Measurements from ENCODE around the gene SRMS. TPM values are rescaled to one million over a fixed set of nuclear protein-coding genes. Genes with fewer than 3 reads are reported as not detected.

SRMS gene
- total RNA-seq, 4 donors from 2014 or later: not detected

DNA sequence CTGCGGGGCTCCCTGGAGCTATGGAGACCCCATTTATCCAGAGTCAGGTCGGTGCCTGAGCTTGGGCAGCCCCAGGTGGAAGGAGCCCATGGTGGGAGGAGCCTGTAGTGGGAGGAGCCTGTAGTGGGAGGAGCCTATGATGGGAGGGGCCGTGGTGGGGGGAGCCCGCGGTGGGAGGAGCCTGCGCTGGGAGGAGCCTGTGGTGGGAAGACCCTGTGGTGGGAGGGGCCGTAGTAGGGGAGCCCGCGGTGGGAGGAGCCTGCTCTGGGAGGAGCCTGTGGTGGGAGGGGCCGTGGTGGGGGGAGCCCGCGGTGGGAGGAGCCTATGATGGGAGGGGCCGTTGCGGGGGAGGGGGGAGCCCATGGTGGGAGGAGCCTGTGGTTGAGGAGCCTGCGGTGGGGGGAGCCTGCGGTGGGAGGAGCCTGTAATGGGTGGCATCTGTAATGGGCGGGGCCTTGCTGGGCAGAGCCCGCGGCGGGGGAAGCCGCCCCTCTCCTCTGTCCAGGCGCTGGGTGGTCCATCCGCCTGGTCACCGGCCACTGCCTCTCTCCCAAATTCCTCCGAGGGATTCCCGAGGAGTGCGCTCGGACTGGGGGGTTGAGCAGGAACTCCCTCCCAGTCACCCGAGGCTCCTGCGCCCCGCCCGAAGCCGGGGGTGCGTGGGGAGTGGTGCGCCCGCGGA lies 5.8 kb upstream of the SRMS start:
- TF ChIP-seq, protein P1, sequence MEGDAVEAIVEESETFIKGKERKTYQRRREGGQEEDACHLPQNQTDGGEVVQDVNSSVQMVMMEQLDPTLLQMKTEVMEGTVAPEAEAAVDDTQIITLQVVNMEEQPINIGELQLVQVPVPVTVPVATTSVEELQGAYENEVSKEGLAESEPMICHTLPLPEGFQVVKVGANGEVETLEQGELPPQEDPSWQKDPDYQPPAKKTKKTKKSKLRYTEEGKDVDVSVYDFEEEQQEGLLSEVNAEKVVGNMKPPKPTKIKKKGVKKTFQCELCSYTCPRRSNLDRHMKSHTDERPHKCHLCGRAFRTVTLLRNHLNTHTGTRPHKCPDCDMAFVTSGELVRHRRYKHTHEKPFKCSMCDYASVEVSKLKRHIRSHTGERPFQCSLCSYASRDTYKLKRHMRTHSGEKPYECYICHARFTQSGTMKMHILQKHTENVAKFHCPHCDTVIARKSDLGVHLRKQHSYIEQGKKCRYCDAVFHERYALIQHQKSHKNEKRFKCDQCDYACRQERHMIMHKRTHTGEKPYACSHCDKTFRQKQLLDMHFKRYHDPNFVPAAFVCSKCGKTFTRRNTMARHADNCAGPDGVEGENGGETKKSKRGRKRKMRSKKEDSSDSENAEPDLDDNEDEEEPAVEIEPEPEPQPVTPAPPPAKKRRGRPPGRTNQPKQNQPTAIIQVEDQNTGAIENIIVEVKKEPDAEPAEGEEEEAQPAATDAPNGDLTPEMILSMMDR (IDR thresholded peaks at IDR 0.05): no peak
- peak in 1 of 2 donors; percentile 41 for TF ChIP-seq POLR2A (IDR thresholded peaks at IDR 0.05)
- Histone ChIP-seq H3K27ac (no peak overlapping the region), H3K4me3 (peak overlapping the region; percentile 28 to 36), H3K36me3 (no peaks in the 10 kb centered on the region), H3K27me3 (no peaks in the 10 kb centered on the region), H3K4me1 (peaks cover 0 to 8% of the 10 kb centered on the region in 2 donors), H3K9me3 (no peaks in the 10 kb centered on the region)
- intact Hi-C loops (cut with DNase I; ENCODE audit: low total_unique reads): no loop called here
- peak; percentile 75 to 84 for DNase-seq

DNA sequence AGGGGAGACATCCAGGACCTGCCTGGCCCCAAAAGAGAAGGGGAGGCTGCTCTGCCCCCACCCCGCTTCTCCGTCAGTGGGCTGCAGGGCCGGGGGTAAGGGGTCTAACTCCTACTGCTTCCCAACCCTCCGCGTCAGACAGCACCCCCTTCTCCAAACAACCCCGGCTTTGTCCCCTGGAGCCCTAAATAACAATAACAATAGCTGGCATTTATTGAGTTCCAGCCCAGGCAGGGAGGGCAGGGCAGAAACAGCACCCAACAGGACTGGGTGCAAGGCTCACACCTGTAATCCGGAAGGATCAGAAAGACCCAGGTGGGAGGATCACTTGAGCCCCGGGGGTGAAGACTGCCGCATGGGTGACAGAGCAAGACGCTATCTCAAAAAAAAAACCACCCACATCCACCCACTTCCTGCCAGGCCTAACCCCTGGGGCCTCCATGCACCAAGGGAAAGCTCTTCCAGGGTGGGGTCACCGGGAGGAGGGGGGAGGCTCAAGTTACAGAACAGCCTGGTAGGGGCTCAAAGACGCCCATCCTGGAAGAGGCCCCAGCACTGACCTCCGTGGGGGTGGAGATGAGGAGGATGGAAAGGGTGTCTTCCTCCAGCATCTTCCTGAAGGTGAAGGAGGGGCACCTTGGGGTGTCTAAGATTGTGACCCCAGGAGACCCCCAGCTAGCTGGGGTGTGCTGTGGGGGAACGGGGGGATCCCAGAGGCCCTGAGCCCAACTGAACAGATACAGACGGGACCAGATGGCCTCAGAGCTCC lies 5.1 kb upstream of the SRMS start:
- Histone ChIP-seq H3K4me1 (peaks cover 0 to 8% of the 10 kb centered on the region in 2 donors), H3K27me3 (no peaks in the 10 kb centered on the region), H3K27ac (no peak overlapping the region), H3K4me3 (no peak overlapping the region), H3K9me3 (no peaks in the 10 kb centered on the region), H3K36me3 (no peaks in the 10 kb centered on the region)
- DNase-seq: no peak
- TF ChIP-seq, protein P1 (IDR thresholded peaks at IDR 0.05): no peak
- TF ChIP-seq POLR2A (IDR thresholded peaks at IDR 0.05): no peak
- intact Hi-C loops (cut with DNase I; ENCODE audit: low total_unique reads): no loop called here

DNA sequence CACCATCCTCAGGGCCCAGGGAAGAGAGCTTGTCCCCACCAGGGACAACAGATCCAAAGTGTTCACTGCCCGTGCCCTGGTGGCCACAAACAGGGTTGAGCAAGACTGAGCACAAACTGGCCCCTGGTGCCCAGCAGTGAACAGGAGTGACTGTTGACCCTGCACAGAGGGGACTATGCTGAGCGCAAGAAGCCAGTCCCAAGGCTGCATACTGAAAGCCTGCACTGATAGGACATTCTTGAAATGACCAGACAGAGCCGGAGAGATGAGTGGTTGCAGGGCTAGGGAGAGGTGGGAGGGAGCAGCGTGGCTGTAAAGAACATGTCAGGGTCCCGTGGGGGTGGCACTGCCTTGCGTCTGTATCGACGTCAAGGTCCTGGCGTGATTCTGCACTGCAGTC lies 3.5 kb upstream of the SRMS start:
- H3K36me3 ChIP-seq: no peaks in the 10 kb centered on the region
- no peaks in the 10 kb centered on the region for H3K27me3 ChIP-seq
- TF ChIP-seq POLR2A (IDR thresholded peaks at IDR 0.05): no peak
- TF ChIP-seq, protein P1 (IDR thresholded peaks at IDR 0.05): no peak
- peaks cover 0 to 8% of the 10 kb centered on the region in 2 donors for H3K4me1 ChIP-seq
- H3K9me3 ChIP-seq: no peaks in the 10 kb centered on the region
- H3K4me3 ChIP-seq: no peak overlapping the region
- intact Hi-C loops (cut with DNase I; ENCODE audit: low total_unique reads): no loop called here
- H3K27ac ChIP-seq: no peak overlapping the region
- no peak for DNase-seq

- Histone ChIP-seq H3K4me3 (no peak overlapping the region), H3K27me3 (no peaks in the 10 kb centered on the region), H3K9me3 (no peaks in the 10 kb centered on the region), H3K36me3 (no peaks in the 10 kb centered on the region), H3K27ac (no peak overlapping the region), H3K4me1 (peaks cover 0 to 8% of the 10 kb centered on the region in 2 donors)
- TF ChIP-seq, protein P1 (IDR thresholded peaks at IDR 0.05): no peak
- intact Hi-C loops (cut with DNase I; ENCODE audit: low total_unique reads): no loop called here
- no peak for DNase-seq
Observed at GRCh38 chr20:63549679-63550282, 2.2 kb upstream of the SRMS start.

GRCh38 chr20:63549019-63549418 lies 1.5 kb upstream of the SRMS start:
- H3K36me3 ChIP-seq: no peaks in the 10 kb centered on the region
- no peaks in the 10 kb centered on the region for H3K27me3 ChIP-seq
- H3K4me3 ChIP-seq: no peak overlapping the region
- no peaks in the 10 kb centered on the region for H3K9me3 ChIP-seq
- H3K4me1 ChIP-seq: peaks cover 0 to 4% of the 10 kb centered on the region in 2 donors
- no peak for DNase-seq
- intact Hi-C loops (cut with DNase I; ENCODE audit: low total_unique reads): no loop called here
- no peak for TF ChIP-seq POLR2A (IDR thresholded peaks at IDR 0.05)
- TF ChIP-seq, protein P1 (IDR thresholded peaks at IDR 0.05): no peak
- H3K27ac ChIP-seq: no peak overlapping the region
